Glomerular endothelial cell (primary cell): ENCODE measurements around the gene RASD2. TPM values are rescaled to one million over a fixed set of nuclear protein-coding genes. Genes with fewer than 3 reads are reported as not detected.

Source experiments
- DNase-seq: peaks from one replicate; pipeline ENCODE4 v3.0.0-alpha.2; 2011; ENCODE audit warnings: low read depth, low spot score; ENCODE audit errors: extremely low read depth
- total RNA-seq: library from RNA; depleted of rRNA; stranded (reverse); fragments of >200 nt; gene quantifications from 2 replicates; pipeline ENCODE4 v1.2.3, GENCODE V29; 2015

The RASD2 gene
- total RNA-seq, 1 donor from 2014 or later = 0.29 TPM

GRCh38 chr22:35539487-35539886 lies 1.1 kb upstream of the RASD2 start:
- DNase-seq = no peak

GRCh38 chr22:35539910-35540594 lies 579 bp upstream of the RASD2 start:
- DNase-seq = no peak

- no peak for DNase-seq
These were observed 670 bp downstream of the RASD2 start for GRCh38 chr22:35541254-35541748.

GRCh38 chr22:35542157-35542938 lies 1.7 kb downstream of the RASD2 start:
- DNase-seq = no peak

GRCh38 chr22:35542939-35543516 lies 2.4 kb downstream of the RASD2 start:
- no peak for DNase-seq

DNA sequence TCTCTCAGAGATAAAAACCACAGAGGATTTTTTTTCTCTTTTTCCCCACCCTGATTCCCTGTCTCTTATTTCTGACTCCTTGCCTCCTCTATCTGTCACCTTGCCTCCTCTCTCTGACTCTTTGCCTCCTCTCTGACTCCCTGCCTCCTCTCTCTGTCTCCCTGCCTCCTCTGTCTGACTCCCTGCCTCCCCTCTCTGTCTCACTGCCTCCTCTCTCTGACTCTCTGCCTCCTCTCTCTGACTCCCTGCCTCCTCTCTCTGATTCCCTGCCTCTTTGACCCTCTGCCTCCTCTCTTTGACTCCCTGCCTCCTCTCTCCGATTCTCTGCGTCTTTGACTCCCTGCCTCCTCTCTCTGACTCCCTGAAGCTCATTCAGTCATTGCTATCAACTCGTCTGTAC lies 3.1 kb downstream of the RASD2 start:
- no peak for DNase-seq

DNA sequence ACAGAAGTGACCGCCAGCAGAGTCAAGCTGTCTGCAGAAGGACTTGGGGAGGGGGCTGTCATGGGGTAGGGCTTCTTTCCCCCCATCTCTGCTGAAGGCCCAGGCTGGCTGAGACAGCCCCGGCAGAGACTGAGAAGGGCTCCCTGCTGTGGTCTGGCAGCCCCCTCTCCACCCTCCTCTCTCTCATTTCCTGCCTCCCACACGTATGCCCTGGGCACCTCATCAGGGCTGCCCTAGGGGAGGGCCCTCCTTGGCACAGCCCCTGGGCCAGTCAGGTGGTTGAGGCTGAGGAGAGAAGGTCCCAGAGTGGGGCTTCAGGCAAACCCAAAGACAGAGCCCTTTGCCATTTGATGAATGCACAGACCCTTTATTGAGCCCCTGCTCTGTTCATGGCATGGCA lies 3.6 kb downstream of the RASD2 start:
- DNase-seq = no peak

DNA sequence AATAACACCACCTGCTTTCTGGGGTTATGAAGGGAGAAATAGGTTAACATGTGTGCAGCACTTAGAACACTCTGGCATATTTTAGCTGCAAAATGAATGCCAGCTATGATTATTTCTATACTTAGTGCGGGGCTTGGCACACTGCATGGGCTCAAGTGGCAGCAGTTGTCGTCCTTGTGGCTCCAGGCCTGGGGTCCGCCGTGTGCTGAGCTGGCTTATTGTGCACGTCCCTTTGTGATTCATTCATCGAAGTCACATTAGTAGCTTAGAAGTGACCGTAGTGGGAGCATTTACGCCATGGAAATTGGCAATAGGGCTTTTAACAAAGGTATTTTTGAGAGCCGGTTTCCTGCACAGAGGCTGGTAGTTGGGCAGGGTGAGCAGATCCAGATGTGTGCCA lies 4.2 kb downstream of the RASD2 start:
- DNase-seq = no peak

DNA sequence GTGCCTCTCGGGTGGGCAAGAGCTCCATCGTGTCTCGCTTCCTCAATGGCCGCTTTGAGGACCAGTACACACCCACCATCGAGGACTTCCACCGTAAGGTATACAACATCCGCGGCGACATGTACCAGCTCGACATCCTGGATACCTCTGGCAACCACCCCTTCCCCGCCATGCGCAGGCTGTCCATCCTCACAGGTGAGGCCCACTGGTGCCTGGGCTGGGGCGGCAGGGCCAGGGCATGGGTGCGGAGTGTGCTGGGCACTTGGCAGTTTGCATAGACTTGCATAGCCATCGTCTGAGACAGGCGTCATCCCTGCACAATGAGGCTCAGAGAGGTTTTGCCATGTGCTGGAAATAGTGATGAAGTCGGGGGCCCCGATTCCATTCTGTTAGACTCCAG lies 6.3 kb downstream of the RASD2 start:
- no peak for DNase-seq

DNA sequence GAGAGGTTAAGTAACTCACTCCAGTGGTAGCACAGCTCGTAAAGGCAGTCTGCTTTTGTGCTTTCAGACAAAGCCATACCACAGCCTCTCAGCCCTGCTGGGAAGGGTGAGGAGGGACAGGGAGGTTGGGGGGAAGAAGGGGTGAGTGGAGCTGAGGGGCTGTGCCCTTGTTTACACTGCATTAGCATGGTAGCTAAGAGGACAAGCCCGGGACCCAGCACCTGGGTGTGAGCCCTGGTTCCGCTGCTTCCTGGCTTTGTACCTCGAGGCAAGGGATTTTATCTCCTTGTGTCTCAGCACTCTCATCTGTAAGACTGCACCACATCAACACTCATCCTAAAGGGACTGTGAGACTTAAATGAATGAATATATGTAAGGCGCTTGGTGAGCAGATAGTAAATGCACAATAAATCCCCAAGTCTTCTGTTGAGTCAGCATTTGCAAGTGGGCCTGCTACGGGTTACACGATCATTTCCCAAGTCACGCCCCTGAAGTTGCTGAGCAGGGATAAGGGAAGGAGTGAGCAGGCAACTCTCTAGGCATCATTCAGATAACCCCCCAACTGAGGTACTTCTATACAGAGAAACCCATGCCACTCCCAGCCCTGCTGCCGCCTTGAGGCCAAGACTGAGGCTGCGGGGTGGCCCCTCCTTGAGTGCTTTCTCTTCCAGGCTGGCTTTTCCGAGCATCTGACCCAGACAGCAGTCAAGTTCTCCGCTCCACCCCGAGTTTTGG lies 7.5 kb downstream of the RASD2 start:
- DNase-seq = no peak

DNA sequence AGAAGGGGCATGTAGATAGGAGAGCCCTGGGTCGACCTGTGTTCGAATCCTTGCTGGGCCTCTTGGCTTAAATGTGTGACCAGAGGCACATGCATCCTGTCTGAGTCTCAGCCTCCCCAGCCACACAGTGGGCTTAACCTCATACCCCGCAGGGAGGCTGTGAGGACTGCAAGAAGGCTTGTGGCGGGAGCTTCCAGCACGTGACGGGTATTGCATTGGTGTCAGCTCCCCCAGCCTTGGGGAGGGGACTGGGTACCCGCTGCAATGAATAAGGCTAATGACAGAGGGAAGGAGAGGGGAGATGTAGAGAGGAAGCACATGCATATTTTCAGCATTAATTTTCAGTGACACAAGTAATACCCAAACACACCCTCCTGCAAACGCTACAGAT lies 8.1 kb downstream of the RASD2 start:
- no peak for DNase-seq

DNA sequence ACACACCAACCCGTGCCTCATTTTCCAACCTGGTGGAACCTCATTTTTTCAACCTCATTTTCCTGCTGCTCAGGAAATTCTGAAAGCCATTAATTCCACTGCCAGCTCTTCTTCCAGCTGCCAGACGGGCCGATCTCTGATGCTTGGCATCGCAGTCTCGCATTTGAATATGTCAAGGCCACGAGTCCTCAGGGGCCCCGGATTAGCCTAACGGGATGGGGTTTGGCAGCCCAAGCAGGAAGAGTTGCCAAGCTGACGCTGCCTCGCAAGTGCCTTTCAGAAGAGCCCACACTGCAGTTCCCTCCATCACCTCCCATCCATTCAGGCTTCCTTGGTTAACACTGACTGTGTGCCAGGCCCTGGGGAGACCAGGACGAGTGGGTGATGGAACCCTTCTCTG lies 8.7 kb downstream of the RASD2 start:
- no peak for DNase-seq

- DNase-seq = no peak
These were observed 11.0 kb downstream of the RASD2 start for GRCh38 chr22:35551549-35552177.

DNA sequence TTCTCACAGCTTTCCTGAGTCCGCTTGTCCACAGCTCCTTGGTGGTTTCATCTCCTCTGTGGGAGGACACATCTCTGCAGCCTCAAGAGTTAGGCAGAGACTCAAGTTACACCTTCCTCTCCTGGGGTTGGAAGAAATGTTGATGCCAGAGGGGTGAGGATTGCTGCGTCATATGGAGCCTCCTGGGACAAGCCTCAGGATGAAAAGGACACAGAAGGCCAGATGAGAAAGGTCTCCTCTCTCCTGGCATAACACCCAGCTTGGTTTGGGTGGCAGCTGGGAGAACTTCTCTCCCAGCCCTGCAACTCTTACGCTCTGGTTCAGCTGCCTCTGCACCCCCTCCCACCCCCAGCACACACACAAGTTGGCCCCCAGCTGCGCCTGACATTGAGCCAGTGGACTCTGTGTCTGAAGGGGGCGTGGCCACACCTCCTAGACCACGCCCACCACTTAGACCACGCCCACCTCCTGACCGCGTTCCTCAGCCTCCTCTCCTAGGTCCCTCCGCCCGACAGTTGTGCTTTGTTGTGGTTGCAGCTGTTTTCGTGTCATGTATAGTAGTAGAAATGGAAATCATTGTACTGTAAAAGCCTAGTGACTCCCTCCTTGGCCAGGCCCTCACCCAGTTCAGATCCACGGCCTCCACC lies 11.7 kb downstream of the RASD2 start:
- no peak for DNase-seq

- DNase-seq = no peak
These were observed 12.2 kb downstream of the RASD2 start for GRCh38 chr22:35552846-35553245.

DNA sequence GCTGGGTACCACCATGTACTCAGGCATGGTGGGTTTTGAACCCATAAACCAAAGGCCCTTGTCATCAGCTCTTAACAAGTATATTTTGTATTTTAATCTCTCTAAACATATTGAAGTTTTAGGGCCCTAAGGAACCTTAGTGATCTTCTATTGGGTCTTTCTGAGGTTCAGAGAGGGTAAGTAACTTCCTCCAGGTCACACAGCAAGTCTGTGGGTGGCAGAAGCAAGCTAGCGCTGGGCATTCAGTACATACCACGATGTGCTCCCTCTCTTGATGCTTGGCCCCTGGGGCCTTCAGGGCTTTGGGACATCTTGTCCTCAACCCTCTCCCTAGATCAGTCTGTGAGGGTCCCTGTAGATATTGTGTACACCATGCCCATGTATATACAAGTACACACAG lies 12.7 kb downstream of the RASD2 start:
- DNase-seq = no peak

GRCh38 chr22:35554297-35554845 lies 13.7 kb downstream of the RASD2 start:
- DNase-seq = no peak

DNA sequence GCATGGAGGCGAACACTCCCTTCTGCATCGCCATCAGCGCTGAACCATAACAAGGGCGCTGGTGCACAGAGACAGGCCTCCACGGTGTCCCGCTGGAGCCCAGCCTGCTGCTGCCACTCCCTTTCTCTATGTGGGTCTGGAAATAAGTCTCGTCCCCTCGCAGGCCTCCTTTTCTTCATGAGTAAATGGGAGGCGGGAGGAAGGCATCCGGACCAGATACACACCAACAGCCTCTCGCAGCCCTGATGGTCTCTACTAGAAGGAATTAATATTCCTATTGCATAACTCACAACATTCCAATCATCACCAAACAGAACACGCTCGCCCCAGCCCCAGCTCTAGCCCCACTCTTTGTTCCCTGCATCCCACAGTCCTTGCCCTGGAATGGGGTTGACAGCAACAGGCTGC lies 14.9 kb downstream of the RASD2 start:
- DNase-seq = no peak

GRCh38 chr22:35555946-35556547 lies 15.4 kb downstream of the RASD2 start:
- no peak for DNase-seq

GRCh38 chr22:35556666-35557065 lies 16.0 kb downstream of the RASD2 start:
- no peak for DNase-seq
